Erythroblast (primary cell): ENCODE results near the gene ACTN1.
"Not testable (repeated sequence)": the region's sequence is repeated elsewhere in the genome, so short reads cannot be mapped to it uniquely, and the experiment has no call there.

ENCODE experiments used
- DNase-seq, 2 experiments: peaks; one replicate each; lab custom pipeline; 2025; lab: John Stamatoyannopoulos, UW
- GATA1 ChIP-seq: IDR thresholded peaks from 2 replicates; pipeline ENCODE4 v1.6.1; 2011; ENCODE audit warnings: low read depth, mild to moderate bottlenecking, control low read depth, low read length, moderate library complexity
- POLR2A ChIP-seq: IDR thresholded peaks from 2 replicates; pipeline ENCODE4 v1.6.1; 2011; ENCODE audit warnings: mild to moderate bottlenecking, low read length

Gene ACTN1

DNA sequence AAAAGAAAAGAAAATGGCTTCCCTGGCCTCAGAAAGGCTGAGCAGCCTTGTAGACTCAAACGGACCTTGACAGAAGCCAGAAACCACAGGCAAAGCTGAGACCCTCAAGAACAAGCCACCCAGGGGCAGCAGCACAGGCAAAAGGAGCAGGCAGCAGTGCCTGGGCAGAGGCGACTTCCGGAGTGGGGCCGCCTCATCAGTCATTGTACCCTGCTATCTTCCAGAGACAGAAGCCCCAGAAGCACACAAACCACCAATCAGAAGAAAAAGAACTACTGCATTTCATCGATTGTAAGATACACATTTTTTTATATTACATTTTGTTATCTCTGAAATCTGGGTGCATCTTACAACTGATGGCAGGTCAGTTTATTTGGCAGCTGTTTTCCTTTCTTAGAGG is 128.0 kb downstream of the ACTN1 start:
- TF ChIP-seq GATA1: no peak
- TF ChIP-seq POLR2A: no peak
- peak; percentile 21 to 67 for DNase-seq

DNA sequence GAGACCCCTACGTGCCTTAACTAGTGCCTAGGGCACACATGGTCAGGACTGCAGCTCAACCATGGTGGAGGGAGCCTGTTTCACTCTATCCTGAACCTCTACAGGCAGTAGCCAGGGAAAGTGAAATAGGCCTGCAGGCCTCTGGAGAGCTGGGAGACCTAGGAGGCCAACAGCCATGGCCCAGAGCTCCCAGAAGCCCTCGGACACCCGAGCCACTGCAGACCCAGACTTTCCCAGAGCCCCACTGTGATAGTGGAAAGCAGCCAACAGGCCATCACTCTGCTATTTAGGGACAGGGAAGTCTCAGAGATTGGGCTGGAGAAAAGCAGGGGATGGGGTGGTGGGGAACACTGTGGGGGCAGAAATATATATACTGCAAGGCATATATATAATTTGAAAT is 129.7 kb downstream of the ACTN1 start:
- TF ChIP-seq POLR2A (no peak), GATA1 (no peak)
- DNase-seq: no peak

DNA sequence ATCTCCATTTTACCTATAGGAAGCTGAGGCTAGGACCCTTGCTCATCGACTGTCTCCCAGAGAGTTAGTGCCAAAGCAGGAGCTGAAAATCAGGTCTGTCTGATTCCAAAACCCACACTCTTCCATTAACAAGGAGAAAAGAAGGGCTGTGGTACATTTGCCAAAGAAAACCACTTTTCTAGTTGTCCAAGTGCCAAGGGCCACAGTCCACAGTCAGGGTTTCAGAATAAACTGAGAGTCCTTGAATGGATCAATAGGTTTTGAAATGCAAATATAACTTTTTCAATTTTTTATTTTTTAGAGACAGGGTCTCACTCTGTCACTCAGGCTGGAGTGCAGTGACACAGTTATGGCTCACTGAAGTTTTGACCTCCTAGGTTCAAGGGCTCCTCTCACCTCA is 130.8 kb downstream of the ACTN1 start:
- DNase-seq: no peak
- TF ChIP-seq GATA1: no peak
- no peak for TF ChIP-seq POLR2A

DNA sequence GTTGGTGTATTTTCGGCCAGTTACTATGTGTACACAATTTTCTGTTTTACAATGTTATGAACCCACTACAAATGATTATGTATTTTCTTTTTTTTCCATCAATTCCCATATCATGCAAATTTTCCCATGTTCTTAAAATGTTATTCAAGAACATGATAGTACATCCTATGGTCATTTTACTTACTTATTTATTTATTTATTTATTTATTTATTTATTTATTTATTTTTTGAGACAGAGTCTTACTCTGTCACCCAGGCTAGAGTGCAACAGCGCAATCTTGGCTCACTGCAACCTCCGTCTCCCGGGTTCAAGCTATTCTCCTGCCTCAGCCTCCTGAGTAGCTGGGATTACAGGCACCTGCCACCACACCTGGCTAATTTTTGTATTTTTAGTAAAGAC is 131.5 kb downstream of the ACTN1 start:
- not testable (repeated sequence) for DNase-seq

DNA sequence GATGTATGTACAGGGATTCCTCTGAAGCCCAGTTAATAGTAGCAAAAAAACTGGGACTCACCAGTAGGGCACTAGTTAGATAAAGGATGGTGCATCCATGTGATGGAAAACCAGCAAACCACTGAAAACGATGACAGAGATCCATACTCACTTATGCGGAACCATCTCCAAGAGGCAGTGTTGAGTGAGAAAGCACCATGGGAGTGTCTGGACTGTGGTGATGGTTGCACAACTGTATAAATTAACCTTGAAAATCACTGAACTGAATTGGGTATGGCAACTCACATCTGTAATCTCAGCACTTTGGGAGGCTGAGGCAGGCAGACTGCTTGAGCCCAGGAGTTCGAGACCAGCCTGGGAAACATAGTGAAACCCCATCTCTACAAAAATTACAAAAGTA is 132.6 kb downstream of the ACTN1 start:
- TF ChIP-seq GATA1 (no peak), POLR2A (no peak)
- no peak for DNase-seq

DNA sequence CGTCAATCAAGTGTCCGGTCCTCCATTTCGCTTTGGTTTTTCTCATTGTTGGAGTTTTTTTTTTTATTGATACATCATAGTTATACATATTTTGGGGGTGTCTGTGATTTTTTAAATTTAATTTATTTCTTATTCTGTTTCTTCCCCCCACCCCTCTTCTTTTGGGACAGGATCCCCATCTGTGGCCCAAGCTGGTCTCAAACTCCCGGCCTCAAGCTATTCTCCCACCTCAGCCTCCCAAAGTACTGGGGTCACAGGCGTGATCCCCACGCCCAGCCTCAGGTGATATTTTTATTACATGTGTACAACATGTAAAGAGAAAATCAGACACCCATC is 134.9 kb downstream of the ACTN1 start:
- TF ChIP-seq POLR2A (no peak), GATA1 (no peak)
- DNase-seq: no peak

DNA sequence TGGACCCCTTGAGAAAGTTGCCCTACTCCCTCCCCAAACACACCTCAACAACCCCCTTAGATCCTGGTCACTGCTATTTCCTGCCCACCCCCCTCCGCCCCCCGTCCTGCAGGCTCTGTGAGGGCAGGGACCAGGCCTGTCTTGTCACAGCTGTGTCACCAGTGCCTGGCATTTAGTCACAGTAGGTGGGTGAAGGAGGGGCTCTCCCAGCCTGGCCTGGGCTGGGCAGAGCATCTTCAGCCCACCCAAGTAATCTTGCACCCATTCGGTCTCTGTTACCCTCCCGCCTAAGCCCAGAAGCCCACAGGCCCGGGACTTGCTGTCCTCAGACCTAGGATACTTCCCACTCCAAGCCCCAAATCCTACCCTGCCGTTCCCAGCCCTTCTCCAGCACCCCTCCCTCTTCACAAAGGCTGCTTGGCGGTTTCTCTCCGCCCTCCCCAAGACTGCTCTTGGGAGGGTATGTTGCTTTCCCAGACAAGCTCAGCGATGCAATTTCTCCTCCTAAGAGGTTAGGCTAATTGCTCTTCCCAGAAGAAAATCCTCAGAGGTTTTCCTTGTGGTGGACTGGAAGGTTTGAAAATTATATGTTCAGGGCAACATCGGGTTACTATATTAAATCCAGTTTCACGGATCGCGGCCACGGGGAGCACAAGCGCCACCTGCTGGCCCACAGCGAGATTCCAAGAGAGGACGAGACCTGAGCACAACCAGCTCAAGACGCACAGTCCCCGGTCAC is 135.5 kb downstream of the ACTN1 start:
- TF ChIP-seq GATA1 (no peak), POLR2A (no peak)
- DNase-seq: peak; percentile 65 to 76

DNA sequence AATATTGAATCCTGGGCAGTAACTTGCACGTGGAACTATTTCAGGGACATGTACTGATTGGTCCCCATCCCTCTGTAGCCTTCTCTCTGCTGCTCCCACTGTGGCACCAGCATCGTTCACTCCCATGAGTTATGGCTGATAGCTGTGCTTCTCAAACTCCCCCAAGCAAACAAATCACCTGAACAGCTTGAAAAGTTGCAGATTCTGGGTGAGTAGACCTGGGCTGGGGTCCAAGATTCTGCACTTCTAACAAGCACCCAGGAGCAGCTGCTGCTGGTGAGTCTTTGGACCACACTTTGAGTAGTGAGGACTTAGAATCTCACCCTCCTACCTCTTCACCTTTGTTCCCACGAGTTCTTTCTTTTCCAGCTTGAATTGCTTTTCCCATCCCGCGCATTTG is 136.8 kb downstream of the ACTN1 start:
- TF ChIP-seq GATA1 (no peak), POLR2A (no peak)

DNA sequence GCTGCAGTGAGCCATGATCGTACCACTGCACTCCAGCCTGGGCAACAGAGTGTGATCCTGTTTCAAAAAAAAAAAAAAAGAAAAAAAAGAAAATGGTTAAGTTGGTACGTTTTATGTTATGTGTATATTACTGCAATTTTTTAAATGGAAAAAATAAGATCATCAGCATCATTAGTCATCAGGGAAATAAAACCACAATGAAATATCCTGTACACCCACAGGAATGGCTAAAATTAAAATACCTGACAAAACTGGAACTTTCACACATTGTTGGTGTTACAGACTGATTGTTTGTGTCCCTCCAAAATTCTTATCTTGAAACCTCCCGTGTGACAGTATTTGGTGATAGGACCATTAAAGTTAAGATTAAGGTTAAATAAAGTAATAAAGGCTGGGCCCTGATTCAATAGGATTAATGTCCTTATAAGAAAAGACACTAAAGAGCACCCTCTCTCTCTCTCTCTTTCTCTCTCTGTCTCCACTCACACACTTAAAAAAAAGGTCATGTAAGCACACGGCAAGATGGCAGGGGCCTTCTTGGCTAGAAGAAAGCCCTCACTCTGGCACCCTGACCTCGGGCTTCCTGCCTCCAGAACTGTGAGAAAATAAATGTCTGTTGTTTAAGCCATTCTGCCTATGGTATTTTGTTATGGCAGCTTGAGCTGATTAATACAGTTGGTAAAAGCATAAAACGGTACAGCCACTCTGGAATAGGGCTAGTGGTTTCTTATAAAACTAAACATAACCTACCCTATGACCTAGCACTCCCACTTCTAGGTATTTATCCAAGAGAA is 137.9 kb downstream of the ACTN1 start:
- no peak for DNase-seq
- no peak for TF ChIP-seq GATA1
- TF ChIP-seq POLR2A: no peak

More for the DNA sequence above, 136.8 kb downstream of the ACTN1 start:
- no peak for DNase-seq

DNA sequence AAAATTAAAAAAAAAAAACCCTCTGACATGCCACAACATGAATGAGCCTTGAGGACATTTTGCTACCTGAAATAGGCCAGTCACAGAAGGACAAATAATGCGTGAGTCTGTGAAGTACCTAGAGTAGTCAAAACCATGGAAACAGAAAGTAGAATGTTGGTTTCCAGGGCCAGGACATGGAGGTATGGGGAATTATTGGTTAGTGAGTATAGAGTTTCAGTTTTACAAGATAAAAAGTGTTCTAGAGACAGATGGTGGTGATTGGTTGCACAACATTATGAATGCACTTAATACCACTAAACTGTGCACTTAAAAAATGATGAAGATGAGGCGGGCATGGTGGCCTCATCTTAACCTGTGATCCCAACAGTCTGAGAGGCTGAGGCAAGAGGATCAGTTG is 138.6 kb downstream of the ACTN1 start:
- TF ChIP-seq POLR2A: no peak
- no peak for TF ChIP-seq GATA1
- no peak for DNase-seq

DNA sequence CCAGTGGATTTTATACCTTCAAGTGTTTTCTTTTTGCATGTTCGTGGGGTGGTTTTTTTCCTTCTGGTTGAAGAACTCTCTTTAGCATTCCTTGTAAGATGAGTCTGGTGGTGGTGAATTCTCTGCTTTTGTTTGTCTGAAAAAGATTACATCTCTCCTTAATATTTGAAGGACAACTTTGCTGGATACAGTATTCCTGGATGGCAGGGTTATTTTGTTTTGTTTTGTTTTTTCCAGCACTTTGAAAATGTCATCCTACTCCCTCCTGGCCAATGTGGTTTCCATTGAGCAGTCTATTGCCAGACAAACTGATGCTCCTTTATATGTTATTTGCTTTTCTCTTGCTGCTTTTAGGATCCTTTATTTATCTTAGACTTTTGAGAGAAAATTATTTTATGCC is 143.0 kb downstream of the ACTN1 start:
- no peak for DNase-seq
- no peak for TF ChIP-seq POLR2A
- no peak for TF ChIP-seq GATA1

DNA sequence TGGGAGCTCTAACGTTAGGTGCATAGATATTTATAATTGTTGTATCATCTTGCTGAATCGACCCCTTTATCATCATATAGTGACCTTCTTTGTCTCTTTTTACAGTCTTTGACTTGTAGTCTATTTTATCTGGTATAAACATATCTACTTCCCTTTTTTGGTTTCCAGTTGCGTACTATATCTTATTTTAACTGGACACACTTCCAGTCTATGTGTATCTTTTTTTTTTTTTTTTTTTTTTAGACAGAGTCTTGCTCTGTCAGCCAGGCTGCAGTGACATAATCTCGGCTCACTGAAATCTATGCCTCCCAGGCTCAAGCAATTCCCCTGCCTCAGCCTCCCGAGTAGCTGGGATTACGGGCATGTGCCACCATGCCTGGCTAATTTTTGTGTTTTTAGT is 144.3 kb downstream of the ACTN1 start:
- DNase-seq: no peak
- no peak for TF ChIP-seq GATA1
- TF ChIP-seq POLR2A: no peak

DNA sequence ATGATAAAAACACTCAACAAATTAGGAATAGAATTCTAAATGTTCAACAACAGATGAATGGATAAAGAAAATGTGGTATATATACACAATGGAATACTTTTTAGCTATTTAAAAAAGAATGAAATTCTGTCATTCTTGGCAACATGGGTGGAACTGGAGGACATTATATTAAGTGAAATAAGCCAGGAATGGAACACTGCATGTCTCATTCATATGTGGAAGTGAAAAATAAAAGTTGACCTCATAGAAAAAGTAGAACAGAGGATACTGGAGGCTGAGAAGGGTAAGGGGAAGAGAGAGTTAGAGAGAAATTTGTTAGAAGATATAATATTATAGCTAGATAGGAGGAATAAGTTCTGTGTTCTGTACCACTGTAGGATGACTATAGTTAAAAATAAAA is 150.4 kb downstream of the ACTN1 start:
- TF ChIP-seq GATA1: no peak
- TF ChIP-seq POLR2A: no peak
- no peak for DNase-seq

DNA sequence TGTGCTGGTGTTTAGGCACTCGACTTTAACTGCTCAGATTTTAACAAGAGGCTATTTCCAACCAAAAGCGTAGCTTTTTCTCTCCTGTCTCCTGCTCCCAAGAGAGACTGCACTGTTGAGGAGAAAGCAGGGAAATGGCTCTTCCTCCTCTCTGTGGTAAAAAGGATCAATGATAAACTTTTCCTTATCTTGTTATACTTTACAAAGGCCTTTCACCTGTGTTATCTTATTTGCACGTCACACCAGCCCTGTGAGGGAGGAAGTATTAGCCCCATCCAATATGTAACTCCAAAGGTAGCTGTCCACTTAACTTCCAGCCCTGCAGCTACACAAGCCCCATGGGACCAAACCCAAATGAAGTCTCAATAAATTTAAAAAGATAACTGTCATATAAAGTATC is 153.4 kb downstream of the ACTN1 start:
- TF ChIP-seq POLR2A: no peak
- TF ChIP-seq GATA1: no peak
- DNase-seq: no peak

DNA sequence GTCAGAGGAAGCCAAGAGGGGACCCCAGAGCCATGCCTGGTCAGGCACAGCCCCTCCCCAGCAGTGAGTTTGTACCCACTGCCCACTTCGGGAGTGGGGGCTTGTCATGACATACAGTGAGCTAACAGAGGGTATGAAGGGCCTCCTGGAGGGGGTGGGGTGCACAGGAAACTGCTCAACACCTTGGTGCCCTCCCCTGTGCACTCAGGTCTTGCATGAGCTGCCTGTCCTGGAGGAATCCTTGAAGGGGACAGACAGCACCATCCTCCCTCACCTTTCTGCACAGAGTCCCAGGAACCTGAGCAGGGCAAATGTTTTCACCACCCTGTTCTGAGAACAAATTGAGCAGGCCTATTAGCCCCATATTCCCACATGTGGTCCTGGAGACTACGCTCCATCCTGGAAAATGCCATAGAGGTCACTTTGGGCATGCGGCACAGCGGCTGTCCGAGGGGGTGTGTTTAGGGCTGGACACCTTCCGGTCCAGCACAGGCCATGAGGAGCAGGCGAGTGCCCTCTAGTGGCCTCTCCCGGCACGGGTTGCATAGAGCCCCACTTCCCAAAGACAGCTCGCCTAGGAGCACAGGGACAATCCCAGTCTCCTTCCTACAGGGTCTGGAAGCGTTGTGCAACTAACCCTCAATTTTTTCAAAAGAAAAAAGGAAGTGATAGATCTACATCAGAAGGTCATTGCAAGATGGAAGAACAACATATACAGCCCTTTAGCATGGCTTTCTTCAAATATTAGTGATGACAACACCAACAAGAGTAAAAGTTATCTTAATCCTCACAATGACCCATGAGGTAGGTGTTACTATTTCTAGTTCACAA is 154.4 kb downstream of the ACTN1 start:
- peak; percentile 64 to 75 for DNase-seq
- TF ChIP-seq GATA1: no peak
- TF ChIP-seq POLR2A: no peak
